Calu3 (cell line): ENCODE data around the gene NME5. TPM values are rescaled to one million over a fixed set of nuclear protein-coding genes. Genes with fewer than 3 reads are reported as not detected.

Experiments
- BruUV-seq: library from RNA; stranded (reverse); fragments of 400-500 nt; replicated peaks from 2 replicates; lab custom pipeline; 2021; lab: Mats Ljungman, UMichigan
- CTCF ChIA-PET: fragments of 300-600 bp; sonication (Branson Sonifier 250); formaldehyde crosslinking; loops from one replicate; lab custom pipeline; 2022; ENCODE audit warnings: antibody characterized with exemption; lab: Charles Lee
- DNase-seq: peaks from one replicate; pipeline ENCODE4 v3.0.0; 2022
- H3K27ac Mint-ChIP-seq: one replicate; pipeline ENCODE4 v1.8.0; 2022; ENCODE audit warnings: mixed read lengths; ENCODE audit not compliant: unreplicated experiment
- H3K27me3 Mint-ChIP-seq: one replicate; pipeline ENCODE4 v1.8.0; 2022; ENCODE audit warnings: mixed read lengths; ENCODE audit not compliant: unreplicated experiment
- H3K36me3 Mint-ChIP-seq: one replicate; pipeline ENCODE4 v1.8.0; 2022; ENCODE audit warnings: mild to moderate bottlenecking, moderate library complexity, mixed read lengths; ENCODE audit not compliant: insufficient read depth, unreplicated experiment
- H3K4me1 Mint-ChIP-seq: one replicate; pipeline ENCODE4 v1.8.0; 2022; ENCODE audit warnings: mild to moderate bottlenecking, low read depth, mixed read lengths; ENCODE audit not compliant: unreplicated experiment
- H3K4me3 Mint-ChIP-seq: one replicate; pipeline ENCODE4 v1.8.0; 2022; ENCODE audit warnings: mild to moderate bottlenecking, low read depth, moderate library complexity, mixed read lengths; ENCODE audit not compliant: unreplicated experiment
- H3K9me3 Mint-ChIP-seq: one replicate; pipeline ENCODE4 v1.8.0; 2022; ENCODE audit warnings: low read depth, mixed read lengths; ENCODE audit not compliant: unreplicated experiment
- intact Hi-C: fragments of 100-400 bp; cut with micrococcal nuclease; formaldehyde crosslinking; loops from one replicate; pipeline ENCODE4 v1.10.0; 2022; ENCODE audit not compliant: unreplicated experiment
- total RNA-seq: library from RNA; stranded (reverse); gene quantifications from 2 replicates; pipeline ENCODE4 v1.2.3, GENCODE V29; 2022
- TF ChIP-seq, protein P1 (sequence below): fragments of 200-600 bp; IDR thresholded peaks from one replicate; pipeline ENCODE4 v1.8.0; 2022; ENCODE audit warnings: antibody characterized with exemption; ENCODE audit not compliant: unreplicated experiment

Gene NME5
- total RNA-seq, 1 experiment from 2014 or later, result 3.9 TPM

GRCh38 chr5:138132543-138132942, 6.7 kb downstream of the NME5 start:
- no peak overlapping the region for H3K4me3 Mint-ChIP-seq

DNA sequence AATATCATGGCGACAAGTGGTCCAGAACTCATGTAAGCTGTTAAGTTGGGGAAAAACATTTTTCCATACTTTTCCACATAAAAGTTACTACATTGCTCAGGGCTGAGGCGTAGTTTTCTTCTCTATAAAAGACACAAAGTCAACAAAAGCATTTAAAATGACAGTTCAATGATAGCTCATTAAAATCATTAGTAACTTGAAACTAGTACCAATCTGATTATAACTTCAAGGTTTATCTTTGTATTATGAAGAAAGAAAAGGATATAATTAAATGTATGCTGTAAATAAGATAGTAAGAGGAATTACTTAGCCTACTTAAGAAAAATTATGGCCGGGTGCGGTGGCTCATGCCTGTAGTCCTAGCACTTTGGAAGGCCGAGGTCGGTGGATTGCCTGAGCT, 9.9 kb downstream of the NME5 start:
- TF ChIP-seq, protein P1, sequence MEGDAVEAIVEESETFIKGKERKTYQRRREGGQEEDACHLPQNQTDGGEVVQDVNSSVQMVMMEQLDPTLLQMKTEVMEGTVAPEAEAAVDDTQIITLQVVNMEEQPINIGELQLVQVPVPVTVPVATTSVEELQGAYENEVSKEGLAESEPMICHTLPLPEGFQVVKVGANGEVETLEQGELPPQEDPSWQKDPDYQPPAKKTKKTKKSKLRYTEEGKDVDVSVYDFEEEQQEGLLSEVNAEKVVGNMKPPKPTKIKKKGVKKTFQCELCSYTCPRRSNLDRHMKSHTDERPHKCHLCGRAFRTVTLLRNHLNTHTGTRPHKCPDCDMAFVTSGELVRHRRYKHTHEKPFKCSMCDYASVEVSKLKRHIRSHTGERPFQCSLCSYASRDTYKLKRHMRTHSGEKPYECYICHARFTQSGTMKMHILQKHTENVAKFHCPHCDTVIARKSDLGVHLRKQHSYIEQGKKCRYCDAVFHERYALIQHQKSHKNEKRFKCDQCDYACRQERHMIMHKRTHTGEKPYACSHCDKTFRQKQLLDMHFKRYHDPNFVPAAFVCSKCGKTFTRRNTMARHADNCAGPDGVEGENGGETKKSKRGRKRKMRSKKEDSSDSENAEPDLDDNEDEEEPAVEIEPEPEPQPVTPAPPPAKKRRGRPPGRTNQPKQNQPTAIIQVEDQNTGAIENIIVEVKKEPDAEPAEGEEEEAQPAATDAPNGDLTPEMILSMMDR, result no peak
- H3K36me3 Mint-ChIP-seq, result no peaks in the 10 kb centered on the region
- no peaks in the 10 kb centered on the region for H3K4me1 Mint-ChIP-seq
- no peak overlapping the region for H3K4me3 Mint-ChIP-seq
- no TSS peak for BruUV-seq
- intact Hi-C loops, result no loop called here
- no peaks in the 10 kb centered on the region for H3K9me3 Mint-ChIP-seq
- no peaks in the 10 kb centered on the region for H3K27me3 Mint-ChIP-seq
- no peak overlapping the region for H3K27ac Mint-ChIP-seq
- CTCF ChIA-PET, result interaction anchor here (0.7 kb wide), 2 partner anchors 47 to 61 kb away, joined by 3 to 11 read pairs; no protein-coding TSS in a partner anchor
- DNase-seq, result no peak

More at GRCh38 chr5:138132543-138132942, 6.7 kb downstream of the NME5 start:
- no TSS peak for BruUV-seq
- H3K36me3 Mint-ChIP-seq, result no peaks in the 10 kb centered on the region
- H3K27me3 Mint-ChIP-seq, result no peaks in the 10 kb centered on the region
- CTCF ChIA-PET, result interaction anchor here (0.7 kb wide), 2 partner anchors 96 to 478 kb away, joined by 3 read pairs; no protein-coding TSS in a partner anchor
- DNase-seq, result no peak
- TF ChIP-seq, protein P1, result no peak
- no peaks in the 10 kb centered on the region for H3K9me3 Mint-ChIP-seq
- no peak overlapping the region for H3K27ac Mint-ChIP-seq
- intact Hi-C loops, result loop anchor here (10.0 kb wide), 1 partner anchor 498 kb away; no protein-coding TSS in a partner anchor
- H3K4me1 Mint-ChIP-seq, result no peaks in the 10 kb centered on the region

GRCh38 chr5:138128334-138128733, 10.9 kb downstream of the NME5 start:
- BruUV-seq, result no TSS peak
- Mint-ChIP-seq H3K9me3 (no peaks in the 10 kb centered on the region), H3K4me3 (no peak overlapping the region), H3K27ac (no peak overlapping the region), H3K27me3 (no peaks in the 10 kb centered on the region), H3K36me3 (no peaks in the 10 kb centered on the region), H3K4me1 (no peaks in the 10 kb centered on the region)
- intact Hi-C loops, result no loop called here
- TF ChIP-seq, protein P1, result no peak
- CTCF ChIA-PET, result interaction anchor here (1.0 kb wide), 1 partner anchor 73 kb away, joined by 4 read pairs; no protein-coding TSS in a partner anchor
- no peak for DNase-seq

GRCh38 chr5:138115254-138115653, 24.0 kb downstream of the NME5 start:
- H3K27ac Mint-ChIP-seq, result no peak overlapping the region
- BruUV-seq, result no TSS peak
- intact Hi-C loops, result no loop called here
- H3K4me3 Mint-ChIP-seq, result no peak overlapping the region
- DNase-seq, result no peak
- H3K27me3 Mint-ChIP-seq, result peaks cover 15% of the 10 kb centered on the region
- H3K36me3 Mint-ChIP-seq, result no peaks in the 10 kb centered on the region
- H3K9me3 Mint-ChIP-seq, result no peaks in the 10 kb centered on the region
- no peaks in the 10 kb centered on the region for H3K4me1 Mint-ChIP-seq
- TF ChIP-seq, protein P1, result no peak
- CTCF ChIA-PET, result no interaction called here
